ENCODE data around the gene WNT10A. TPM values are rescaled to one million over a fixed set of nuclear protein-coding genes. Genes with fewer than 3 reads are reported as not detected.

WNT10A gene
- total and polyA plus RNA-seq, 4 donors, result 0.17 to 0.35 (median 0.29) TPM; not detected in 1

- peaks cover 40% of the 10 kb centered on the region for H3K4me1 ChIP-seq (ENCODE audit: control insufficient read depth, insufficient read depth, low read length)
- H3K27me3 ChIP-seq (ENCODE audit: control insufficient read depth, insufficient read depth, low read length), result peaks cover 65% of the 10 kb centered on the region
- no peak overlapping the region for H3K4me3 ChIP-seq (ENCODE audit: low read depth, low read length)
- 37% methylated on average over 3 of the region's 7 CpGs for WGBS (ENCODE audit: insufficient coverage)
- H3K27ac ChIP-seq (ENCODE audit: low read depth, low read length), result no peak overlapping the region
- no peaks in the 10 kb centered on the region for H3K36me3 ChIP-seq (ENCODE audit: control insufficient read depth, insufficient read depth, low read length)
- H3K9me3 ChIP-seq (ENCODE audit: control insufficient read depth, insufficient read depth, low read length), result no peaks in the 10 kb centered on the region
- DNase-seq (ENCODE audit: low read depth in 4 of 6, low spot score in 6 of 6), result no peak
Observed at GRCh38 chr2:218861645-218862318, 18.9 kb upstream of the WNT10A start.

- Histone ChIP-seq H3K9me3 (ENCODE audit: control insufficient read depth, insufficient read depth, low read length) (no peaks in the 10 kb centered on the region), H3K27me3 (ENCODE audit: control insufficient read depth, insufficient read depth, low read length) (peaks cover 63% of the 10 kb centered on the region)
- 85% methylated on average over 3 of the region's 3 CpGs for WGBS (ENCODE audit: insufficient coverage)
Observed at GRCh38 chr2:218863021-218863520, 17.6 kb upstream of the WNT10A start.

DNA sequence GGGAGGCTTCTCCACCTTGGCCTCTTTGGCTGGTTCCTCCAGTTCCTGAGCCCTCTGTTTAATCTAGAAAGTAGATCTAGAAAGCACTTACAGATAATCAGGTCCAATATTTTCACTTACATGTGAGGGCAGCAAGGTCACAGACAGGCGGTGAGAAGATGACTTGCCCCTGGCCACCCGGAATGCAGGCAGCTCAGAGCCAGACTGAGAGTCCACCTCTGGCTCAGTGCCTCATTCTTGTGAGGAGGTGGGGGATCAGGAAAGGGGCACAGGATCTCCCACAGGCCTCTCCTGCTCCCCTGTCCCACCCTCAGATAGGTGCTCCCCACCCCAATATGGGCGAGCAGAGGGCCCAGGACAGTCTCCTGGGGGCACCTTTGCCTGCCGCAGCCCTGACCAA is 15.3 kb upstream of the WNT10A start:
- Histone ChIP-seq H3K9me3 (ENCODE audit: control insufficient read depth, insufficient read depth, low read length) (no peaks in the 10 kb centered on the region), H3K27me3 (ENCODE audit: control insufficient read depth, insufficient read depth, low read length) (peaks cover 64% of the 10 kb centered on the region), H3K27ac (ENCODE audit: low read depth, low read length) (peak overlapping the region; percentile 22), H3K4me1 (ENCODE audit: control insufficient read depth, insufficient read depth, low read length) (peaks cover 17% of the 10 kb centered on the region), H3K4me3 (ENCODE audit: low read depth, low read length) (no peak overlapping the region), H3K36me3 (ENCODE audit: control insufficient read depth, insufficient read depth, low read length) (no peaks in the 10 kb centered on the region)
- 60% methylated on average over 2 of the region's 4 CpGs for WGBS (ENCODE audit: insufficient coverage)
- DNase-seq (ENCODE audit: low read depth in 4 of 6, low spot score in 6 of 6), result no peak

More at GRCh38 chr2:218863021-218863520, 17.6 kb upstream of the WNT10A start:
- H3K27ac ChIP-seq (ENCODE audit: low read depth, low read length), result no peak overlapping the region
- DNase-seq (ENCODE audit: low read depth in 4 of 6, low spot score in 6 of 6), result no peak
- no peak overlapping the region for H3K4me3 ChIP-seq (ENCODE audit: low read depth, low read length)
- H3K36me3 ChIP-seq (ENCODE audit: control insufficient read depth, insufficient read depth, low read length), result no peaks in the 10 kb centered on the region
- H3K4me1 ChIP-seq (ENCODE audit: control insufficient read depth, insufficient read depth, low read length), result peaks cover 33% of the 10 kb centered on the region

DNA sequence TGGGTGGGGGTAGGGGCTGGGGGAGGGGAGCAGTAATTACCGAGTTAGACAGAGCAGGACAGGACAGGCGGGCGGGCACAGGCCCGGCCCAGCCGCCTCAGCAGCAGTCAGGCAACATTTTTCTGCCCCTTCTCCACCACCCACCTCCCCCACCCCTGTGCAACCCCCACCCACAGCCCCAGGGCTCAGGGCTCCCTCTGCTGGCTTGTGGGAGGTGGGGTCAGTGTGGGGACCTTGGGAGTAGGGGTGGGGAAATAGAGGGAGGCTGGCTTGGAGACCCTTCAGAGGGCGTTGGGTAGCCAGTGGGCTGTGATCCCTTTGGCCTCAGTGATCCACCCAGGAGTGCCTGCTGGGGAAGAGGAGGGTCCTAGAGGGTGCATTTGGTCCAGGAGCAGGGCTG is 14.7 kb upstream of the WNT10A start:
- no peak for DNase-seq (ENCODE audit: low read depth in 4 of 6, low spot score in 6 of 6)
- Histone ChIP-seq H3K27ac (ENCODE audit: low read depth, low read length) (no peak overlapping the region), H3K4me1 (ENCODE audit: control insufficient read depth, insufficient read depth, low read length) (peaks cover 14% of the 10 kb centered on the region), H3K36me3 (ENCODE audit: control insufficient read depth, insufficient read depth, low read length) (no peaks in the 10 kb centered on the region), H3K9me3 (ENCODE audit: control insufficient read depth, insufficient read depth, low read length) (no peaks in the 10 kb centered on the region), H3K27me3 (ENCODE audit: control insufficient read depth, insufficient read depth, low read length) (peaks cover 64% of the 10 kb centered on the region), H3K4me3 (ENCODE audit: low read depth, low read length) (no peak overlapping the region)
- WGBS (ENCODE audit: insufficient coverage), result 50% methylated on average over 1 of the region's 6 CpGs

- no peak for DNase-seq (ENCODE audit: low read depth in 4 of 6, low spot score in 6 of 6)
- Histone ChIP-seq H3K9me3 (ENCODE audit: control insufficient read depth, insufficient read depth, low read length) (no peaks in the 10 kb centered on the region), H3K4me1 (ENCODE audit: control insufficient read depth, insufficient read depth, low read length) (peaks cover 28% of the 10 kb centered on the region), H3K36me3 (ENCODE audit: control insufficient read depth, insufficient read depth, low read length) (no peaks in the 10 kb centered on the region), H3K27me3 (ENCODE audit: control insufficient read depth, insufficient read depth, low read length) (peaks cover 66% of the 10 kb centered on the region), H3K27ac (ENCODE audit: low read depth, low read length) (no peak overlapping the region), H3K4me3 (ENCODE audit: low read depth, low read length) (no peak overlapping the region)
- WGBS (ENCODE audit: insufficient coverage), result no CpG with 5 or more reads among the region's 6 CpGs
Observed at GRCh38 chr2:218867900-218868299, 12.8 kb upstream of the WNT10A start.

DNA sequence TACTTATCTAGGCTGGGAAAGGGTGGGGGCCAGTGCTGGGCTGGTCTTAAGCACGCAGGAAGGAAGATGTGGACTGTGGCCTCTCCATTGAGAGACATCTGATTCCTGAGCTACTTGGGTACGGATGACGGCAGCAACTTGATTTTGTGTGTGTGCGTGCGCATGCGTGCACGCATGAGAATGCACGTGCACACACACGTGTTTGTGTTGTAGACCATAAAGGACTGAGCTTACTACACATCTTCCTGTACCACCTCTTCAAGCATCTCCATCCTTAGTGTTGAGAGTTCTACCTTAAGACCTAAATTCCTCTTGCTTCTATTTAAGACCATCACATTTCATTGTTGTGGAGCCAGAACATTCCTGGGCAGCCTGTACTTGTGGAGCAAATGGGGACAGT is 11.6 kb upstream of the WNT10A start:
- Histone ChIP-seq H3K4me1 (ENCODE audit: control insufficient read depth, insufficient read depth, low read length) (peaks cover 33% of the 10 kb centered on the region), H3K27me3 (ENCODE audit: control insufficient read depth, insufficient read depth, low read length) (peaks cover 72% of the 10 kb centered on the region), H3K27ac (ENCODE audit: low read depth, low read length) (no peak overlapping the region), H3K9me3 (ENCODE audit: control insufficient read depth, insufficient read depth, low read length) (no peaks in the 10 kb centered on the region), H3K4me3 (ENCODE audit: low read depth, low read length) (no peak overlapping the region), H3K36me3 (ENCODE audit: control insufficient read depth, insufficient read depth, low read length) (no peaks in the 10 kb centered on the region)
- WGBS (ENCODE audit: insufficient coverage), result 85% methylated on average over 8 of the region's 9 CpGs
- DNase-seq (ENCODE audit: low read depth in 4 of 6, low spot score in 6 of 6), result no peak

DNA sequence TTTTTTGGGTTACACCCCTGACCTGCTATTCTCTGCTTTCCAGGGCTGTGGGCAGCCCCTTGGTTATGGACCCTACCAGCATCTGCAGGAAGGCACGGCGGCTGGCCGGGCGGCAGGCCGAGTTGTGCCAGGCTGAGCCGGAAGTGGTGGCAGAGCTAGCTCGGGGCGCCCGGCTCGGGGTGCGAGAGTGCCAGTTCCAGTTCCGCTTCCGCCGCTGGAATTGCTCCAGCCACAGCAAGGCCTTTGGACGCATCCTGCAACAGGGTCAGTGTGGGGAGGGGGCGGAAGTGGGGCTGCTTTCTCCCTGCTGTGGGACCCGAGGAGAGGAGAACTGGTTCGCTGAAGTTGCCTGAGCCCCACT is 9.7 kb upstream of the WNT10A start:
- H3K36me3 ChIP-seq (ENCODE audit: control insufficient read depth, insufficient read depth, low read length), result no peaks in the 10 kb centered on the region
- DNase-seq (ENCODE audit: low read depth in 4 of 6, low spot score in 6 of 6), result no peak
- H3K4me3 ChIP-seq (ENCODE audit: low read depth, low read length), result no peak overlapping the region
- no peaks in the 10 kb centered on the region for H3K9me3 ChIP-seq (ENCODE audit: control insufficient read depth, insufficient read depth, low read length)
- H3K27ac ChIP-seq (ENCODE audit: low read depth, low read length), result no peak overlapping the region
- peaks cover 87% of the 10 kb centered on the region for H3K27me3 ChIP-seq (ENCODE audit: control insufficient read depth, insufficient read depth, low read length)
- 12% methylated on average over 14 of the region's 18 CpGs for WGBS (ENCODE audit: insufficient coverage)
- peaks cover 25% of the 10 kb centered on the region for H3K4me1 ChIP-seq (ENCODE audit: control insufficient read depth, insufficient read depth, low read length)

GRCh38 chr2:218871345-218872302 is 9.0 kb upstream of the WNT10A start:
- Histone ChIP-seq H3K4me3 (ENCODE audit: low read depth, low read length) (no peak overlapping the region), H3K27me3 (ENCODE audit: control insufficient read depth, insufficient read depth, low read length) (peaks cover 88% of the 10 kb centered on the region), H3K27ac (ENCODE audit: low read depth, low read length) (no peak overlapping the region), H3K36me3 (ENCODE audit: control insufficient read depth, insufficient read depth, low read length) (no peaks in the 10 kb centered on the region), H3K9me3 (ENCODE audit: control insufficient read depth, insufficient read depth, low read length) (no peaks in the 10 kb centered on the region), H3K4me1 (ENCODE audit: control insufficient read depth, insufficient read depth, low read length) (peaks cover 25% of the 10 kb centered on the region)
- peak in 1 of 6 donors; percentile 34 for DNase-seq (ENCODE audit: low read depth in 4 of 6, low spot score in 6 of 6)
- 5% methylated on average over 60 of the region's 60 CpGs for WGBS (ENCODE audit: insufficient coverage)

GRCh38 chr2:218872645-218873358 is 7.8 kb upstream of the WNT10A start:
- no peak for DNase-seq (ENCODE audit: low read depth in 4 of 6, low spot score in 6 of 6)
- Histone ChIP-seq H3K4me1 (ENCODE audit: control insufficient read depth, insufficient read depth, low read length) (peaks cover 35% of the 10 kb centered on the region), H3K36me3 (ENCODE audit: control insufficient read depth, insufficient read depth, low read length) (no peaks in the 10 kb centered on the region), H3K4me3 (ENCODE audit: low read depth, low read length) (no peak overlapping the region), H3K27ac (ENCODE audit: low read depth, low read length) (no peak overlapping the region), H3K27me3 (ENCODE audit: control insufficient read depth, insufficient read depth, low read length) (peaks cover 91% of the 10 kb centered on the region), H3K9me3 (ENCODE audit: control insufficient read depth, insufficient read depth, low read length) (no peaks in the 10 kb centered on the region)
- WGBS (ENCODE audit: insufficient coverage), result 5% methylated on average over 14 of the region's 22 CpGs

All from spinal cord (tissue), 10 donors.